NB4 (cell line): ENCODE data around the gene PDS5B.

ENCODE experiments used
- DNase-seq: peaks from one replicate; pipeline ENCODE4 v3.0.0; 2010; ENCODE audit warnings: low read depth
- H3K4me3 ChIP-seq: one replicate; pipeline ENCODE4 v1.5.1; 2011; ENCODE audit warnings: mild to moderate bottlenecking, low read depth, low read length, moderate library complexity
- CTCF ChIP-seq: IDR thresholded peaks from one replicate; pipeline ENCODE4 v1.5.1; 2012; ENCODE audit warnings: low read depth, low read length
- MAX ChIP-seq: IDR thresholded peaks from 2 replicates; pipeline ENCODE4 v1.6.1; 2011; ENCODE audit warnings: low read depth, low read length
- MYC ChIP-seq: IDR thresholded peaks from 2 replicates; pipeline ENCODE4 v1.6.1; 2011; ENCODE audit warnings: low read depth, low read length
- POLR2A ChIP-seq: IDR thresholded peaks from 2 replicates; pipeline ENCODE4 v1.6.1; 2011; ENCODE audit warnings: mild to moderate bottlenecking; ENCODE audit not compliant: insufficient read length; ENCODE audit errors: extremely low read depth

Gene PDS5B

GRCh38 chr13:32624441-32624840 lies 38.2 kb downstream of the PDS5B start:
- no peak for TF ChIP-seq CTCF
- TF ChIP-seq MAX = no peak
- TF ChIP-seq POLR2A = no peak
- no peak for TF ChIP-seq MYC
- H3K4me3 ChIP-seq = no peak overlapping the region
- DNase-seq = no peak

GRCh38 chr13:32627793-32628192 lies 41.5 kb downstream of the PDS5B start:
- no peak overlapping the region for H3K4me3 ChIP-seq
- TF ChIP-seq POLR2A (no peak), CTCF (no peak), MYC (no peak), MAX (no peak)
- DNase-seq = no peak

GRCh38 chr13:32629313-32629712 lies 43.1 kb downstream of the PDS5B start:
- TF ChIP-seq MYC = no peak
- TF ChIP-seq CTCF = no peak
- TF ChIP-seq POLR2A = no peak
- TF ChIP-seq MAX = no peak
- H3K4me3 ChIP-seq = no peak overlapping the region
- no peak for DNase-seq

GRCh38 chr13:32629866-32630265 lies 43.6 kb downstream of the PDS5B start:
- H3K4me3 ChIP-seq = no peak overlapping the region
- DNase-seq = no peak
- TF ChIP-seq POLR2A (no peak), MYC (no peak), MAX (no peak), CTCF (no peak)

GRCh38 chr13:32632343-32632909 lies 46.2 kb downstream of the PDS5B start:
- TF ChIP-seq MYC (no peak), MAX (no peak), POLR2A (no peak), CTCF (no peak)
- DNase-seq = no peak
- H3K4me3 ChIP-seq = no peak overlapping the region
